Measurements from ENCODE around the gene DKC1. TPM values are rescaled to one million over a fixed set of nuclear protein-coding genes. Genes with fewer than 3 reads are reported as not detected.
"Not testable (repeated sequence)": the region's sequence is repeated elsewhere in the genome, so short reads cannot be mapped to it uniquely, and the experiment has no call there.

Gene DKC1
- total RNA-seq, 3 donors from 2014 or later = 29.4 to 36.0 (median 31.7) TPM

DNA sequence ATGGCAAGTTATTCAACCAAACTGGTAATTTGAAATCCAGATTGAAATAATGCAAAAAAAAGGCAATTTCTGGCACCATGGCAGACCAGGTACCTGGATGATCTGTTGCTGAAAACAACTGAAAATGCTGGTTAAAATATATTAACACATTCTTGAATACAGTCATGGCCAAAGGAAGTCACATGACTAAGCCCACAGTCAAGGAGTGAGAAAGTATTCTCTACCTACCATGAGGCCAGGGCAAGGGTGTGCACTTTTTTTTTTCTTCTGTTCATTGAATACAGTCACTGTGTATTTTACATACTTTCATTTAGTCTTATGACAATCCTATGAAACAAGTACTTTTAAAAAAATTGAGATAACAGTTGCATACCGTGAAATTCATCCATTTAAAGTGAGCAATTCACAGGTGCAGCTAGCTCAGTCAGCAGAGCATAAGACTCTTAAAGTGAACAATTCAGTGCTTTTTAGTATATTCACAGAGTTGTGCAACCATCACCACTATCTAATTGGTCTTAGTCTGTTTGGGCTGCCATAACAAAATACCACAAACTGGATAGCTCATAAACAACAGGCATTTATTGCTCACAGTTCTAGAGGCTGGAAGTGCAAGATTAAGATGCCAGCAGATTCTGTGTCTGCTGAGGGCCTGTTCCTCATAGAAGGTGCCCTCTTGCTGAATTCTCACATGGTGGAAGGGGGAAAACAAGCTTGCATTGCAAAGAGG lies 47.4 kb downstream of the DKC1 start:
- no peaks in the 10 kb centered on the region for H3K9me3 ChIP-seq
- no peak overlapping the region for H3K4me3 ChIP-seq
- TF ChIP-seq, protein P1, sequence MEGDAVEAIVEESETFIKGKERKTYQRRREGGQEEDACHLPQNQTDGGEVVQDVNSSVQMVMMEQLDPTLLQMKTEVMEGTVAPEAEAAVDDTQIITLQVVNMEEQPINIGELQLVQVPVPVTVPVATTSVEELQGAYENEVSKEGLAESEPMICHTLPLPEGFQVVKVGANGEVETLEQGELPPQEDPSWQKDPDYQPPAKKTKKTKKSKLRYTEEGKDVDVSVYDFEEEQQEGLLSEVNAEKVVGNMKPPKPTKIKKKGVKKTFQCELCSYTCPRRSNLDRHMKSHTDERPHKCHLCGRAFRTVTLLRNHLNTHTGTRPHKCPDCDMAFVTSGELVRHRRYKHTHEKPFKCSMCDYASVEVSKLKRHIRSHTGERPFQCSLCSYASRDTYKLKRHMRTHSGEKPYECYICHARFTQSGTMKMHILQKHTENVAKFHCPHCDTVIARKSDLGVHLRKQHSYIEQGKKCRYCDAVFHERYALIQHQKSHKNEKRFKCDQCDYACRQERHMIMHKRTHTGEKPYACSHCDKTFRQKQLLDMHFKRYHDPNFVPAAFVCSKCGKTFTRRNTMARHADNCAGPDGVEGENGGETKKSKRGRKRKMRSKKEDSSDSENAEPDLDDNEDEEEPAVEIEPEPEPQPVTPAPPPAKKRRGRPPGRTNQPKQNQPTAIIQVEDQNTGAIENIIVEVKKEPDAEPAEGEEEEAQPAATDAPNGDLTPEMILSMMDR (IDR thresholded peaks at IDR 0.05) = no peak
- ATAC-seq = no peak
- intact Hi-C loops (cut with DNase I, micrococcal nuclease) = no loop called here
- no peak for DNase-seq
- H3K4me1 ChIP-seq (ENCODE audit: low read depth) = peaks cover 4% of the 10 kb centered on the region
- H3K36me3 ChIP-seq (ENCODE audit: low read depth) = no peaks in the 10 kb centered on the region

DNA sequence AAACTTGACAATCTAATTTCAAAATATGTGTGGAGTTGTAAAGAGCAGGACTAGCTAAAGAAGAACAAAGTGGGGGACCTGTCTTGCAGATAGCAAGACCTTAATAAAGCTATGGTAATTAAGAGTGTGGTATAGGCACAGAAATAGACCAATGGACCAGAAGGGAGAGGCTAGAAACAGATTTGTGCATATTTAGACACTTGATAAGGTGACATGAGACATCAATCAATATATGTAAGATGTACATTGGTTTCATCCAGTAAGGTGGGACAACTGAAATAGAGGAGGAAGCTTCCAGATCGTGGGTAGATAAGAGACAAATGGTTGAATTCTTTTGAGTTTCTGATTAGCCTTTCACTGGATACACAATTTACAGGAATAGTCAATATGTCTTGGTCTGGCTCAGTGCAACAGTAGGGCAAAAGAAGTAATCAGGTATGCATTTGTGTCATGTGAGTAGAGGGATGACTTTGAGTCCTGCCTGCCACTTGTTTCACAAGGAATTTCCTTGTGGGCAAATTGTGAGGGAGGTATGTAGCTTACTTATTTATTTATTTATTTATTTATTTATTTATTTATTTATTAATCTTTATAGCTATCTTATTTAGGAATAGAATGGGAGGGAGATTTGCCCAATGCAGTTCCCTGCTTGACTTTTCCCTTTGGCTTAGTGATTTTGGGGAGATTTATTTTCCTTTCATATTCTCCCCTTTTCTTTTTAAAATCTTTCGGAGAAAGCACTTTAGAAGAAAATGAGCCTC lies 49.9 kb downstream of the DKC1 start:
- Histone ChIP-seq H3K4me3 (no peak overlapping the region), H3K9me3 (no peaks in the 10 kb centered on the region), H3K4me1 (ENCODE audit: low read depth) (no peaks in the 10 kb centered on the region), H3K36me3 (ENCODE audit: low read depth) (no peaks in the 10 kb centered on the region)
- ATAC-seq (no peak), DNase-seq (no peak)
- TF ChIP-seq, protein P1 (IDR thresholded peaks at IDR 0.05) = no peak
- intact Hi-C loops (cut with DNase I, micrococcal nuclease) = no loop called here

DNA sequence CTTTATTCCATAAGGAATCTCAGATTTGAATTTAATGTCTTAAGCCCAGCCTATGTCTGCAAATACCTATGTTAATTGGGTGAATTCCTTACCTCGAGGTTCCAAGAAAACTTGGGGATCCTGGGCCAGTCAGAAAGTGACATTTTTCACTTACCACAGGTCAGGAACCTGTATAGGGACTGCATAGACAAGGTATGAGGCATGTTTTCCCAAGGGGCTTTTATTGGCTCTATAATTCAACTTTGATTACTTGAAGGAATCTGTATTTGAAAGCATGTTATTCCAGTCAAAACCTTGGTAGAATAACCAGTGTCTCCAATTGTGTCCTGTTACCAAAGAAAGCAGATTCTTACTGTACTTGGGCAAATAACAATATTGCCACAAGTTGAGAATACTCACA lies 51.1 kb downstream of the DKC1 start:
- intact Hi-C loops (cut with DNase I, micrococcal nuclease) = no loop called here

DNA sequence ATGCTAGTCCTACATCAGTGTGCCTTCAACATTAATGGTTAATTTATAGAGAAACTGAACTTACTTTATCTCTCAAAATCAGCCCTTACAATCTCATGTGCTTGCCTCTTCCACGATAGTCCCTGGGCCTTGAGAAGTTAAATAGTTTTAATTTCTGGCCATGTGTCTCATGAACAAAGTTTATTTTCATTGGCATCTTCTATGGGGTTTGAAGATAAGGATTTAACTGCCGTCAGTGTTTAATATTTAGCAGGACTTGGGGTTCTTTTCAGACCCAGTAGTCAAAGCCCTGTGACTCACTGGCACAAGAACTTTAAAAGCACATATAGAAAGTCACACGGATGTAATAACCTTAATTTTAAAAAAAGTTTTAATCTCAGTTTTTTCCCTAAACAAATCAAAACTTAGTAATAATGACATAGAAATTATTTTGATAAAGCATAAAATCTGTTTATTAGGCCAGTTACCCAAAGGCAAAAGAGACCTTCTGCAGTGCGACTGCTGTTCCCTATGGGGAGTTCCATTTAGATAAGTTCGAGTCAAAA lies 52.7 kb downstream of the DKC1 start:
- Histone ChIP-seq H3K4me3 (no peak overlapping the region), H3K36me3 (ENCODE audit: low read depth) (no peaks in the 10 kb centered on the region), H3K9me3 (no peaks in the 10 kb centered on the region), H3K4me1 (ENCODE audit: low read depth) (no peaks in the 10 kb centered on the region)
- ATAC-seq (no peak), DNase-seq (no peak)
- intact Hi-C loops (cut with DNase I, micrococcal nuclease) = no loop called here
- TF ChIP-seq, protein P1 (IDR thresholded peaks at IDR 0.05) = no peak

More for the DNA sequence above, 51.1 kb downstream of the DKC1 start:
- Histone ChIP-seq H3K9me3 (no peaks in the 10 kb centered on the region), H3K4me1 (ENCODE audit: low read depth) (no peaks in the 10 kb centered on the region), H3K36me3 (ENCODE audit: low read depth) (no peaks in the 10 kb centered on the region), H3K4me3 (no peak overlapping the region)
- TF ChIP-seq, protein P1 (IDR thresholded peaks at IDR 0.05) = no peak
- ATAC-seq (no peak), DNase-seq (no peak)

DNA sequence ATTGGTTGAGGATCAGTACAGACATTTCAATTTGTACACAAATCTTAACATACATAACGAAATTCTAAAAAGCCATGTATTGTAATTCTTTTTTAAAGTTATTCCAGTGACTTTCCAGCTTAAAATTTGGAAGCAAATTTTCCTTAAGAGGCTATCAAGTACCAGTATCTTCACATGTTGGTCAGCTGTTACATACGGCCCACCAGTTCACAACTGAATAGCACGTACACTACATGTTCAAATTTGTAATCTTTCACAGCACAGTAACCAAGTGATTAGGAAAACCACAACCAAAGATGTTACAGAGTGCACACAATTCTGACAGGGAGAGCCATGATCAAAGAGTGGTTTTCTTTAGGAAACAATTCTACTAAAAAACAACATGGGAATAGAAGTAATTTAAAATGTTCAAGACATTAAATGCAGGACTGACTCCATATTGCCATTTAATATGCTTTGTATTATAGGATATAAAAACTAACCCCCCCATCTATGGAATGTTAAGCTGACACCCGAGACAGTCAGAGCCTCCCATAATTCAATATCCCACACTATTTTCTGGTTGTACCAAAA lies 53.7 kb downstream of the DKC1 start:
- DNase-seq; H3K9me3 ChIP-seq; H3K4me1 ChIP-seq (ENCODE audit: low read depth); H3K4me3 ChIP-seq; intact Hi-C loops (cut with DNase I, micrococcal nuclease); H3K36me3 ChIP-seq (ENCODE audit: low read depth); ATAC-seq: not testable (repeated sequence)

DNA sequence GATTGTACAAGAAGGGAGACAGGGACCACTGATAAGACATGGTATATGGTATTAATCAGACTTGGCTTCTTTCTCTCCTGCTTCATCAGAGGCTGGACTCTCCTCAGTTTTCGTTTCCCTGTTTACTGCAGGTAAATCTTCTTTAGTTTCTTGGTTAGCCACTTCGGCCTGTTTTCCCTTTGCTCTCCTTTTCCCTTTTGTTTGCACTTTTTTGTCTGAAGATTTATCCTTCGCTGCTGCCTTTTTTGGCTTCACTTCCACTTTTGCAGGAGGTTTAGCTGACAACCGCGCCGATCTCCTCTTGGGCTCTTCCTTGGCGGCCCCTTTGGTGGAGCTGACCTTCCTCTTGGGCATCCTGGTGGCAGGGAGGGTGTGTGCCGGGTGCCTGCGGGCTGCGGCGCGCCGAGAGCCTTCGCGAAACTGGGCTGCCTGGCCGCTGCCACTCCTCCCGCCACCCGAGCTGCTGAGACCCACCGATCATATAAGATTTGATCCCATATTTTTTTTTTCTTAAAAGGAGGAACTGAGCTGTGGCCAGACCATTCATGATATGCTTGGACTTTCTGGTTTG lies 54.5 kb downstream of the DKC1 start:
- intact Hi-C loops (cut with DNase I, micrococcal nuclease) = not testable (repeated sequence)

More for the DNA sequence above, 54.5 kb downstream of the DKC1 start:
- H3K4me3 ChIP-seq; H3K9me3 ChIP-seq; ATAC-seq; H3K4me1 ChIP-seq (ENCODE audit: low read depth); H3K36me3 ChIP-seq (ENCODE audit: low read depth); DNase-seq: not testable (repeated sequence)

Measured in mucosa of descending colon (tissue), 3 donors.